Cerebellar cortex (tissue), 1 donor: Measurements from ENCODE around the gene CD180.

ENCODE experiments used
- DNase-seq: peaks from one replicate; pipeline ENCODE4 v3.0.0-alpha.2; 2015; ENCODE audit warnings: low spot score

CD180 gene

DNA sequence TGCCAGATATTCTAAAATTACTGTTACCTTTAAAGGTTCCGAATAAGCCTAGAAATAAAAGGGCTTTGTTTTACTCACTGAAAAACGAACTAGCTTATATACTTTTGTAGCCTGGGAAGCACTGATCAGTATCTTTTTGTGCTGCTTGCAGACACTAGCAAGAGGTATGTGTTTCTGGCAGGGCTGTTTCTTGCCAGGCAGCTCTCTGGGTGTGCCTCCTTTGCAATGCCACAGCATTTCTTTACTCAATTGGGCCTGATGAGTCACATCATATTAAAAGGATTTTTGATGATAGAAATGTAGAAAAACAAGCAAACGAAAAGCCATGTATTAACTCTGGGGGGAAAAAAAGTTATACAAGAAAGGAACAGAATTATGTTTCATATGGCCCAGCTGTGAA is 35.6 kb downstream of the CD180 start:
- no peak for DNase-seq

DNA sequence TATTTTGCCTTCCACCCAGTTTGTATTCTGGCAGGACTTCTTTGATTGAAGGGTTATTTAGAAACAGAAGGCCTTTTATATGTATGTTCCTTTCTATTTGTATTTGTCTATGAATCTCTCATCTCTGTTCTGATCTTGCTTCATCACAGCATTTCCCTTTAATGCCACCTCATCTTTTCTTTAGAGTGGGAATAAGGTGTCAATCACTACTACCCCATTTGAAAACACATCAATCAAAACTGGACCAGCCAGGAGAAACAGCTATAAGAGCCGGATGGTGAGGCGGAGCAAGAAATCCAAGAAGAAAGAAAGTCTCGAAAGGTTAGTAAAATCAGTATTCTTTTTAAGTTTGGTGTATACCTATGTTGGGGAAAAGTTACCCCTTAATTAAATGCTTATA is 36.3 kb downstream of the CD180 start:
- no peak for DNase-seq

DNA sequence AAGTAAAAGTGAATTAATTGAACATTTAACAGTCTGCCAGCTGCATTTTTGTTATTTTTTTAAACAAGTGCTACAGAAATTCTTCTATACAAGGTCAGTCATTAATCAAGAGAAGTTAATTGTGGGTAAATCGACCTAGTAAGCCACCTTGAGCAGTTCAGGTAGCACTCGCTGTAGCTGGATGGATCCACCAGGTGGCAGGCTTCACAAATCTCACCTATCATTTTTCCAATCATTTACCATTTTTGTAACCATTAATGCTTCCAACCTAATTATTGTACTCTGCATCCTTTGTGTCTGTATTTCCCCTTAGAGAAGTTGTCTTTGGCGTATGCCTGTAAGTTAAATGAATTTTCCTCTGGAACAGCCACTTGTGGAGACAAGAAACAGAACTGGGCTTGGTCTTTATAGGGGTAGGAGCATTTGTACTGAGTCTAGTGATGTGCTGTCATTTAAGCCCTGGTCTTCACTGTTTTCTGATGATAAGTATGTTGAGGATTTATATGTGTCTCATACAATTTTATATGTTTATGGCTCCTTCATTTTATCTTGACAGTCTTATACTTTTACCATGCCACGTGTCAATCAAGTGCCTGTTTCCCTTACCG is 39.5 kb downstream of the CD180 start:
- peak; percentile 57 for DNase-seq

DNA sequence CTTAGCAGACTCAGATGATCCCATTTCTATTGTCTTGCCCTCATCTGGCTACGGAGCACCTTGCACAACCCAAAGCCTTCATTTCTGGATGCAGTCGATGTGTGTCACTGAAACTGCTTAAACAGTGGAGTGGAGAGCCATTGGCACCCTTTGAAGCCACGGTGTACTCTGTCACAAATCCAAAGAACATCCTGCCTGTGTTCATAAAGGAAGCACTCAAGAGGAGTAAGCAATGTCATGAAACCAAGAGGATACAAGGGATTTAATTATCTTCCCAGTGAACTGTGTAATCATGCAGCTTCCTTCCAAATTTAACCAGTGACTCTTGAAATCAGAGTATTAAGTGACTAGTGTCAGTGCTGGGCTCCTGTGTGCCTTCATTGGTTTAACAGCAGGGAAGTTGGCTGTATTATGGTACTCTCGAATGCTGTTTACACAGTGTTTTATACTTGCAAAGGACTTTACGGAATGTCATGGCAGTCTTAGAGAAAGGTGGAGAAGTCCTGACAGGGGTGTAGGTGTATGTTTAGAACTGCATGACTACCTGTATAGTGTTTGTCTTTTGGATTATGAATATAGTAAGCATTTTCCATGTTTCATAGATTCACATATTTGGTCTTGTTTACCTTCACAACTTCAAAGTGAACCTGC is 41.9 kb downstream of the CD180 start:
- peak; percentile 9 for DNase-seq

DNA sequence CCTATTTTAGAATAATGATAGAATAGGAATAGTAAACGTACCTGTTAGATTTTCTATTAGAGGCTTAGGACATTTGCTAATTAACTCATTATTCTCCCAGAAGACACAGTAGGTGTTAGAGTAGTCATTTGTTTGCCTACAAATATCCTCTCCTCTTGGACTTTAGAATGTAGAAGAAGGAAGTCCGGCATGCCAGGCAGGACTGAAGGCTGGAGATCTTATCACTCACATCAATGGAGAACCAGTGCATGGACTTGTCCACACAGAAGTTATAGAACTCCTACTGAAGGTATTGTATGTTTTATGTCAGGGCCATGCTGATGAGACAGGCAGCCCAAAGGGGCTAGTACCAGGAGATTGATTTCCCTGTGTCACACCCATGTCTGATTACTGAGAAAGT is 43.3 kb downstream of the CD180 start:
- no peak for DNase-seq

DNA sequence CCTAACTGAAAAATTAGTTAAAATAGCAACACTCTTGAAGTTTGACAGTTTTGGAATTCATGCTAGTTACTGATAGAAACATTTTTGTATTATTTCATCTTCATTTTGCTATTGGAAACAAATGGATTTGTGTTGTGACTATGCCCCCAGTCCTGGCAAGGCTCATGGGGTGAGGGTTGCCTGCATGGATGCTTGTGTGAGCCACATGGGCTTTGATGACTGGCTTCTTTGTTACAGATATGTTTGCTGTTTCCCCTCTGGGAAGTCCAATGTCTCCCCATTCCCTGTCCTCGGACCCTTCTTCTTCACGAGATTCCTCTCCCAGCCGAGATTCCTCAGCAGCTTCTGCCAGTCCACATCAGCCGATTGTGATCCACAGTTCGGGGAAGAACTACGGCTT is 44.2 kb downstream of the CD180 start:
- DNase-seq, result no peak

DNA sequence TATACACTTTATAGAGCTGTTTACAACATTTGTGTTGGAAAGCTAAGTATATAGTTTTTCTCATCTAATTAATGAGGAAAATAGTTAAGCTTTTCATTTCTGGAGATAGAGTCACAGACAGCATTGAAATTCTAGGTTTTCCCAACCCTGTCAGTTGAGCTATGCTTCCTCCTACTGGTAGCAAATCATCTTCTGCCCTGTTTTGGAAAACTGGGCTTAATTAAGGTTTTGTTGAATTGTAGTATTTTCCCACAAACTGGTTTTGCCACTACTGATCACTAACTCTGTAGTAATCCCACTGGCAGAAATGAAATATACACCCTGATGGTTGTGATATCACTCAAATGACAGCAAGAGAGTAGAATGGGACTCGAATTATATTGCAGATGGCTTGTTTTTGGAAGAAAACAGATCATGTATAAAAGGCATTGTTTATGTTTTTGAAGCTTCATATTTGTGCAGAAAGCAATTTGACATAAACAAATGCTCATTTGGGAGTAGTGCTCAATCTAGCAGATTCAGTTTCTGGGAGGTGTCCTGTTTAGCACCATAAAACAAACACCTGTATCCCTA is 46.6 kb downstream of the CD180 start:
- DNase-seq, result peak; percentile 12

DNA sequence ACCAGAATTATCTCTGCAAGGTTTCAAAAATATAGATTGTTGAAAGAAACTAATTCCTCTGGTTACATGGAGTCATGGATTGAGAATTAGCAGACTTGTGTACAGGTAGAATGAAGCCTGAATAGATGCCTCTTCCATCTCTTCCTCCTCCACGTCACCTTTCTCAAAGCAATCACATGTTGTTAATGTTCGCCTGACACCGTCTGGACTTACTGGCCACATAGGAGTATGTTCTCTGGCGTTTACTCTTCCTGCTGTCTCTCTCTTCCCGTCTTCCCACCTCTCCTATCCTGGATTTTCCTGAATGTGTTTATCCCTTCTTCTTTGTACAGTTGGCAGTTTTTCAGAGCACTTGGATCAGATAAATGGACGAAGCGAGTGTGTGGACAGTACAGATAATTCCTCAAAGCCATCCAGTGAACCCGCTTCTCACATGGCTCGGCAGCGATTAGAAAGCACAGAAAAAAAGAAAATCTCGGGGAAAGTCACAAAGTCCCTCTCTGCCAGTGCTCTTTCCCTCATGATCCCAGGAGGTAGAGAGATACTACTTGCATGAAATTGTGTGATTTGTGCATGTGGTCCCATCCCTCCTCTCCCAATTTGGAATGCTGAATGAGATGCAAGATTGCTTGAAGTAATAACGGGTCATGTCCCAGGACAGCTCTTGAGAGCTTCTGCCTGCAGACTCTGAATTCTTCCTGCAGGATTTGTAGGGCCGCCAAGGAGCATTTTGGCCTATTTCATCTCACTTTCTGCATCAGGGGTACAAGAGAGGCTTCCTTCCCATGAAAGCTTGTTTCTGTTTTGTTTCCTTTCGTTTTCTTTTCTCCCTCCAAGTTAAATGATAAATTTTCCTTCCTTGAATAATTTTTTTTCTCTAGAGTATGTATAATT is 47.3 kb downstream of the CD180 start:
- DNase-seq, result no peak

DNA sequence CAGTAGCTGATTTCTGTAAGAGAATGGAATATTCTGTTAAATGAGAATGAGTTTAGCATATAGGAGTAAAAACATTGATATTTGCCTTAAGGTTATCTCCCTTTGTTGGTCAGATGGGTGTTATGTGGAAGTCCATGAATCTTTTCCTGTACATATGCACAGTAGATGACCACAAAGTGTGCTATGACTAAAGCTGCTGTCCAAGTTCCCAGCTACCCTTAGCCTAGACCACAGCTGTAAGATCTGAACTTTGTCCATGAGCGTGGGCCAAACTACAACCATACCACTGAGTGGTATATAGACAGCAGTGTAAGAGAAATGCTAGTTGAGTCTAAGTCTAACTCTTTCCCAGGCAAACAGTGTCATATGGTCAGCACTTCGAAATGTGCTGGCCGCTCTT is 48.8 kb downstream of the CD180 start:
- no peak for DNase-seq

DNA sequence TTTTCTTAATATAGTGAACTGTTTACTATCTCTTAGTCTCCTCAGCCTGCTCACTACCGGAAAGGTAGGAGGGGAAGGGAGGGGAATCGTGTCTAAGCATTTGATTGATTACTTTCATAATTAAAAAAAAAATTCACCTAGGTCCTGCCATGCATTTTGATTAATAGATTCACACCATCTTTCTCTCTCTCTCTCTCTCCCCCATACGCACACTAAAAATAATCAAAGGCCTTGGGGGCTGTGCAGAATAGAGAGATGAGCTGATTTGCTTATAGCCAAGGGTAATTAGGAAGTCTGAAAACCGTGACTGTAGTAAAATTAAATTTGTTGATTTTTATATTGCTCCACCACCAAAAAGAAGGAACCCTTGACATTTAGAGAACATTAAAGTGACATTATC is 49.6 kb downstream of the CD180 start:
- DNase-seq, result no peak

DNA sequence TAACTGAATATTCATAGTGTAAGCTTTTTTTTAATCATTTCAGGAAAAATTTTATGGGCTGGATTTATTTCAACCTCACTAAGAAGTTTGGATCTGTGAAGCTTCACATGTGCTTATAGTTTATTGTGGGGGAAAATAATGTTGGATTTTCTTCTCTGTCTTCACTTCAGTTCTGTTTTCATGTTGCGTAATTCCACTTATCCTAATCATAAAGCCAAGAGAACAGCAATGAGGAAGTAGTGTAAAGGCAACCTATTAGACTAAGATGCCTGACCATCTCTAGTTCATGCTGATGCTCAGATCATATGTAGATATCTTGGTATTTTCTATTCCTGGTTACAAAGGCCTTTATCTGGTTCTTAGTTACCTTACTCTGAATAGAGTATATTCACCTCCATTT is 50.0 kb downstream of the CD180 start:
- no peak for DNase-seq

DNA sequence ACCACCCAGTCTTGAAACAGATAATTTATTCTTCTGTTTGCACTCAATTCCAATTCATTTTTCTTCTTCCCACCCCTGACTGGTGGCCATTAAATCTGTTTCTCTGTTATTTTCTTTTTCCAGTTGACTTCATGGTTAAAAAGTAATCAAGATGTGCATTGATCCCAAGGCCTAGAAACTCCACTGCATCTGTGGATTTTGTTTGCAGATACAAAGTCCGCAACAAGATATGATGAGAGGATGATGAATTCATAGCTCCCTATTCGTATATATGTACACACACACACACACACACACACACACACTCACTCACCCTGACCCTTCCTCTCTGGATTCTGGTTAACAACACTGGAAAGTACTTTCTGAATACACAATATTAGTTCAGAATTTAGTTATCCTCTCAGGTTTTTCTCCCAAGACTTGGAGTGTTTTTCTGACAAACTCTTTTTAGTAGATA is 52.4 kb downstream of the CD180 start:
- no peak for DNase-seq

DNA sequence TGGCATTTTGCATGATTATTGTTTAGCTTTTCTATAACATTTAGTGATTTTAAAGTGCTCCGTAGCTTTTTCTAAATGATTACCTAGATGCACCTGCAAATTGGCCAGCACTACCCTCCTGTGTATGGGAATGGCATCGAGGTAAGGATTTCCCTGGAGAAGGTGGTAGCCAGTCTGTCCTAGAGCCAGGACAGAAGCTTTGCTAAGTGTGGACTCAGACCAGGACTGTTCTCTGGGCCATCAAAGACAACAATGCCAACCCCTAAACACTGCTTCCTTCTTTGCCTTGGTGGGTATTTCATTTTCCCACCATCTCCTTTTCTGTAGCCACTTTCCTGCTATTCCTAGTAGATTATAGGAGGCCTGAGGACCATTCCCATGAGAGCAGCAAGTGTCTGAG is 53.0 kb downstream of the CD180 start:
- no peak for DNase-seq

DNA sequence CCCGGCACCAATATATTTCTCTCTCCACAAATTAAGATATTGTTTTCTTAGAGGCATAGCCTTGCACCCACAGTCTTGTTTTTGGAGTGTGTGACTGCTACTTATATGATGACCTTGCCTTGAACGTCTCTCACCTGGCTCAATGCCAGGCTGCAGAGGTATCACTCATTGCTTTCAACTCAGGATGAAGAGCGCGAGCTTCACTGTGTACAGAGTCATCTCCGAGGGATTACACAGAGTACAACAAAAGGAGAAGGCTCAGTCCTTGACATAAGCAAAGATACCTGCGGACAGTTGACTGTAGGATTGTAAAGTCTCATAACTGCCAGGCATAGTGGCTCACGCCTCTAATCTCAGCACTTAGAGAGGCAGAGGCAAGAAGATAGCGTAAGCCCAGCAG is 53.8 kb downstream of the CD180 start:
- no peak for DNase-seq

DNA sequence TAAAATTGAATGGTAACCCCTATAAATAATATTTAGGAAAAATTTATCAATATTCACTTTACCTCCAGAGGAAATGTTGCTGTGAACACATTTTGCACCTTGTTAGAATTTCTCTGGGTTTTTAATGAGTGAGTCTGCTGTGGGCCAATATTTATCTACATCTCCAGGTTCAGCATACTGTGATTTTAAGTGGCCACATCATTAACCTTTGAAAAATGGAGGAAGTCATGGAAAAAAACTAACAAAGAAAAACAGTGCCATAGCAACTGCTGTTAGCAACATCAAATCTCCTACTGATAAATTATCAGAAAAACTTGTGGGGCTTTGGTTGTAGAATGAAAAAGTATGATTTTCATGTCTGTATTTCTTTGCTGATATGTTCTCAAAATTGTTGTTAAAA is 55.0 kb downstream of the CD180 start:
- no peak for DNase-seq

DNA sequence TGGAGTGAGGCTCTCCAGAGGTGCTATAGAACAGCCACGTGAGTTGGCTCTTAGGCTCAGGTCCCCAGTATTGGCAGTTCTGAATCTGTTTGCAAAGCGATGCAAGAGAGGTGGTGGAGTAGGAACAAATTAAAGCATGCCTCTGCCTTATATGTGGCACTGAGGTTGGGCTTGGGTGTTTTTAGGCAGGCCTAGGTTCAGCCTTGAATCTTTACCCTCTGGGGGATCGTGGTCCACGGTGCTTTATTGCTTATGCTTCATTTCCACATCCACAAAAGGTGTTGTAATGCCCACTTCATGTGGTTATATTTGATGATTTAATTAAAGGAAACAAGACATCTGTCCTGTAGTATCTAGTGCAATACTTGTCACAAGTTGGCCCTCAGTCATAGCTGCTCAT is 56.2 kb downstream of the CD180 start:
- no peak for DNase-seq

DNA sequence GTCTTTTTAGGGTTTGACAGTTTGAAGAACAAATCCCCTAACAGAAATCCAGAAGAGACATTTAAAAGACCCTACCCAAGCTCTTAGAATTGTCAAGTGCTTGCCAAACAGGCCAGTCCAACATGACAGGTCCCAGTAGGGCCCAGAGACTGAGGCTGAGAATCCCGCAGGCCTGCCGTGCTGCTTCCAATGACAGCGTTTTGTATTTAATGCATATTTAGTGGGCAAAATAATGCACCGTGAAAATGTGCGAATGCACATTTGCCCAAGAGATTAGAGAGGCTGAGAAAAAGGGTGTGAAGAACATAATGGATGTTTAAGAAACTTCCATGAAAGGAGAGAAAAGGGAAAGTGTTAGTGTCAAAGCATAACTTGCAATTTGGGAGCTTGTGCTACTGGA is 57.6 kb downstream of the CD180 start:
- DNase-seq, result no peak

DNA sequence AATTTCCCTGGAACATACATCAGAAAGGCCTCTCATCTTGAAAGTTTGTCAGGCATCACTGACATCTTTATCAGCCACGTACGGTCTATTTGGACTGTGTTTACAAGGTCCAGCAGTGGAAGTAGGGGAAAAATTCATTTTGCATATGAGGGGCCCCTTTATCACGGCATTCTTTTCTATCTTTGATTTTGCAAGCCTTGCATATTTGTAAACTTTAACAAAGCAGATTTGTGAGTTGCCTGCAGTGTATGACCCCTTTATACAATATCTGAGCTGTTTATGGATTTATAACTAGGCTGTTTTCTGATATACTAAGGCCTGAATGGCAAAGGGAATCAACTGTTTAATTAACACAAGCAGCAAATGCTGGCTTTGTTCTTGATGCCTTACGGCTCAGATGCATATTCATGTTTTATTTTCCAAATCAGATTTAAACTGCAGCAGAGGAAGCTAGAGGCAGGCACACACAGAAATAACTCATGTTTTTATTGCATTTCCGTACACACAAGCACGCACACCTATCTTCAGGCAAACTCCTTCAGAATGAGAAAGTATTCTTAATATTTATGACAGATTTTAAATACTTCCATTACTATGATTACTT is 61.1 kb downstream of the CD180 start:
- DNase-seq, result no peak

DNA sequence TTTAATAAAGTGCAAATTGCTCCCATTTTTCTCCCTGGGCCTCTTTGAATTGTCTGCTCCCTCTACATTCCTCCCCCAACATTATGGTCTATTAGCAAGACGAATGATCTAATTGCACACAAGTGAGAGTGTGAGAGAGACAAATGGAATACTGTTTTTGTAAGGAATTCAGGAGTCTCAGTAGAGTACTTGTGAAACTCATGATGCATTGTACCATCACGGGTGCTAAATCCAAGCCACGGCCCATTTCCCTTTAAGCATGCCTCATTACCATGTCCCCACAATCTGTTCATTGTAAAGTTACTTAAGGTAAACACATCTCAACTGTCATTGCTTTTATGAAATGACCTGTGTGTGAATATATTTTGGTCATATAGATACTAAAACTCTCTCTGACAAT is 62.8 kb downstream of the CD180 start:
- no peak for DNase-seq

DNA sequence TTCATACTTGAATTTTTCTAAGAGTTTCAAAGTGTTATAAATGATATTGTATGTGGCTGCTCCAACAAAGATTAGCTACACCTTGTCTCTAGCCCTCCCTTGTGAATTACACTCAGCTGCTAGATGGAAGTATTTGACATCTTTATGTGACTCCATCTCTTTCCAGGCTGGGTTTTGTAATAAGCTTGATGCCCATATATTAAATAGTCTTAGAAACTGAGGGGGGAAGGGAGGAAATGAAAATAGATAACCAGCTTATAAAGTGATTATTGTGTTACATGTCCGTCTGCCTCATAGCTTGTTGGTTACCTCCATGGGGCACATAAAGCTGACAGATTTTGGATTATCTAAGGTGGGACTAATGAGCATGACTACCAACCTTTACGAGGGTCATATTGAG is 63.4 kb downstream of the CD180 start:
- no peak for DNase-seq

DNA sequence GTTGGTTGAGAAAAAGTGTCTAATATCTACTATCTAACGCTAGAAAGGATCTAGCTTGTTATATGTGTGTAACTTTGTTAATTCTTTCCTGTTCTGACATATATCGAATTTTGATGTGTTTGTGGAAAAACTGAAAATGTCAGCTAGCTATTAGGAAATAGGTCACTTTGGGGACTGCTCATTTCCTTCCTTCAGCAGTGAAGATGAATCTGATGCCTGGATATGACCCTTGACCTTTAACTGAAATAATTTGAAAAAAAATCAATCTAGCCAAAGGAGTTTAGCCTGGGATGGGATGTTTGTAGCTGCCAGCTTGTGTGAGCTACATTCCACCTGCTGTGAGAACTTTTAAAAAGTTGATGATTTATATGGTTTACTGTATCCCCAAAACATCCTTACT is 66.8 kb downstream of the CD180 start:
- DNase-seq, result no peak
